Kidney (tissue), 14 donors: ENCODE results near the gene HIVEP3. TPM values are rescaled to one million over a fixed set of nuclear protein-coding genes. Genes with fewer than 3 reads are reported as not detected.

Experiments used
- DNase-seq, 5 donors: peaks; one replicate each; pipeline ENCODE4 v3.0.0-alpha.2; 2013 to 2020
- FAIRE-seq: peaks from 2 replicates; lab custom pipeline; 2012; peaks lifted over from hg19 to GRCh38; lab: Jason Lieb, UNC
- H3K27ac ChIP-seq, 2 donors: one replicate each; pipeline ENCODE4 v1.7.0; 2013; ENCODE audit warnings: low read depth in 2 of 2, low read length in 2 of 2, inconsistent platforms in 1 of 2
- H3K27me3 ChIP-seq: one replicate; pipeline ENCODE4 v1.7.1; 2013; ENCODE audit warnings: low read length, inconsistent platforms; ENCODE audit not compliant: control insufficient read depth, insufficient read depth
- H3K36me3 ChIP-seq, 3 donors: one replicate each; pipeline versions ENCODE4 v1.7.0 to v1.7.1; 2013; ENCODE audit warnings: low read length in 3 of 3, control low read depth in 1 of 3, inconsistent platforms in 1 of 3; ENCODE audit not compliant: insufficient read depth in 3 of 3, control insufficient read depth in 2 of 3
- H3K4me1 ChIP-seq, 3 donors: one replicate each; pipeline versions ENCODE4 v1.7.0 to v1.7.1; 2013; ENCODE audit warnings: low read length in 3 of 3, inconsistent platforms in 1 of 3, low read depth in 1 of 3; ENCODE audit not compliant: control insufficient read depth in 2 of 3, insufficient read depth in 2 of 3
- H3K4me3 ChIP-seq, 3 donors: one replicate each; pipeline versions ENCODE4 v1.7.0 to v1.8.1; 2013; ENCODE audit warnings: low read length in 3 of 3, control low read depth in 1 of 3, inconsistent platforms in 1 of 3
- H3K9ac ChIP-seq, 3 donors: one replicate each; pipeline versions ENCODE4 v1.7.0 to v1.7.1; 2013; ENCODE audit warnings: low read length in 3 of 3, control low read depth in 1 of 3, inconsistent platforms in 1 of 3
- H3K9me3 ChIP-seq, 3 donors: one replicate each; pipeline versions ENCODE4 v1.7.0 to v1.7.1; 2013; ENCODE audit warnings: low read length in 3 of 3, control low read depth in 1 of 3, inconsistent platforms in 1 of 3; ENCODE audit not compliant: control insufficient read depth in 2 of 3, insufficient read depth in 1 of 3
- CTCF ChIP-seq: IDR thresholded peaks from 3 replicates; pipeline ENCODE4 v1.5.1; 2012; ENCODE audit warnings: mild to moderate bottlenecking, moderate library complexity, borderline replicate concordance; ENCODE audit not compliant: insufficient read depth; ENCODE audit errors: extremely low read depth
- intact Hi-C: fragments of 100-400 bp; cut with DNase I; formaldehyde crosslinking; loops from one replicate; pipeline ENCODE4 v1.11.1; 2022
- polyA plus RNA-seq: library from polyadenylated mRNA; stranded (reverse); fragments of 350-450 nt; fragmentation: Illumina TruSeq; extraction: RNeasy Lipid Tissue Mini Kit (QIAGEN cat#74804); gene quantifications from one replicate; pipeline ENCODE4 v1.2.3, GENCODE V29; 2014; ENCODE audit warnings: low read depth, low replicate concordance; ENCODE audit not compliant: insufficient read depth
- total RNA-seq: library from RNA; stranded (reverse); fragmentation: NEBNext Ultra II Directional; extraction: Animal tissue kit (Norgen Biotek cat#: 25700); gene quantifications from one replicate; pipeline ENCODE4 v1.2.1, GENCODE V29; 2021
- donor health status: control.
- donor health status: control.
- donor health status: control.
- donor health status: control.
- donor health status: control.
- donor health status: DM: yes; HTN: yes; CAD: no.
- donor health status: Normal renal cell carcinoma (clear cell type).

HIVEP3 gene
- total and polyA plus RNA-seq, 2 donors from 2014 or later: 3.5 to 11.0 TPM

DNA sequence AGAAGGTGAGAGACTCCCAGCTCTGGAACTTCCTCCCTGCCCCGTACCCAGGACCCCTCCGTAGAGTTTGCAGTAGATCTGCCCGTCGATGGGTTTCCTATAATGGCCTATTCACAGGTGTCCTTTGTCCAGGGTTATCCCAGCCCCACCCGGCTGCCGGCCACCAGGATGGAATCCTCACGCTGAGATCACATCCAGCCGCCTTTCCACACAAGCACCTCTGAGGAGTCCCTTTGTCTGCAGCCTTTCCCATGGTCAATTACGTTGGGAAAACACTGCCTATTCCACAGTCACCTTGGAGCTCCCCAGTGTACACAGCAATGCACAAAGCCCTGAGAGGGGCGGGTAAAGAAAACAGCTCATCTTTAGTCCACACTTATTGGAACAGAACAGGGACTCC is 244.2 kb downstream of the HIVEP3 start:
- DNase-seq (no peak), FAIRE-seq (no peak)
- Histone ChIP-seq H3K36me3 (no peaks in the 10 kb centered on the region), H3K27ac (no peak overlapping the region), H3K4me3 (no peak overlapping the region), H3K4me1 (peaks cover 0 to 3% (median 0%) of the 10 kb centered on the region in 3 donors), H3K27me3 (no peaks in the 10 kb centered on the region), H3K9me3 (no peaks in the 10 kb centered on the region), H3K9ac (no peak overlapping the region)
- no peak for TF ChIP-seq CTCF
- intact Hi-C loops: no loop called here

- no peak for TF ChIP-seq CTCF
- DNase-seq (peak in 1 of 5 donors; percentile 52), FAIRE-seq (no peak)
- H3K27ac ChIP-seq: no peak overlapping the region
- no peak overlapping the region for H3K4me3 ChIP-seq
- no peaks in the 10 kb centered on the region for H3K9me3 ChIP-seq
- no peaks in the 10 kb centered on the region for H3K36me3 ChIP-seq
- H3K9ac ChIP-seq: no peak overlapping the region
- H3K27me3 ChIP-seq: no peaks in the 10 kb centered on the region
- peaks cover 0 to 3% (median 0%) of the 10 kb centered on the region in 3 donors for H3K4me1 ChIP-seq
- intact Hi-C loops: no loop called here
Observed at GRCh38 chr1:41673806-41674205, 244.9 kb downstream of the HIVEP3 start.

GRCh38 chr1:41673378-41673777 is 245.3 kb downstream of the HIVEP3 start:
- Histone ChIP-seq H3K27ac (no peak overlapping the region), H3K36me3 (no peaks in the 10 kb centered on the region), H3K4me1 (peaks cover 0 to 3% (median 0%) of the 10 kb centered on the region in 3 donors), H3K27me3 (no peaks in the 10 kb centered on the region), H3K9me3 (no peaks in the 10 kb centered on the region), H3K4me3 (no peak overlapping the region), H3K9ac (no peak overlapping the region)
- FAIRE-seq: no peak
- DNase-seq: peak in 2 of 5 donors; percentile 33 to 53
- intact Hi-C loops: no loop called here
- no peak for TF ChIP-seq CTCF
